ENCODE data around the gene FBXO36. TPM values are rescaled to one million over a fixed set of nuclear protein-coding genes. Genes with fewer than 3 reads are reported as not detected.

FBXO36 gene
- total RNA-seq, 2 experiments from 2014 or later = 1.6 to 2.0 TPM

DNA sequence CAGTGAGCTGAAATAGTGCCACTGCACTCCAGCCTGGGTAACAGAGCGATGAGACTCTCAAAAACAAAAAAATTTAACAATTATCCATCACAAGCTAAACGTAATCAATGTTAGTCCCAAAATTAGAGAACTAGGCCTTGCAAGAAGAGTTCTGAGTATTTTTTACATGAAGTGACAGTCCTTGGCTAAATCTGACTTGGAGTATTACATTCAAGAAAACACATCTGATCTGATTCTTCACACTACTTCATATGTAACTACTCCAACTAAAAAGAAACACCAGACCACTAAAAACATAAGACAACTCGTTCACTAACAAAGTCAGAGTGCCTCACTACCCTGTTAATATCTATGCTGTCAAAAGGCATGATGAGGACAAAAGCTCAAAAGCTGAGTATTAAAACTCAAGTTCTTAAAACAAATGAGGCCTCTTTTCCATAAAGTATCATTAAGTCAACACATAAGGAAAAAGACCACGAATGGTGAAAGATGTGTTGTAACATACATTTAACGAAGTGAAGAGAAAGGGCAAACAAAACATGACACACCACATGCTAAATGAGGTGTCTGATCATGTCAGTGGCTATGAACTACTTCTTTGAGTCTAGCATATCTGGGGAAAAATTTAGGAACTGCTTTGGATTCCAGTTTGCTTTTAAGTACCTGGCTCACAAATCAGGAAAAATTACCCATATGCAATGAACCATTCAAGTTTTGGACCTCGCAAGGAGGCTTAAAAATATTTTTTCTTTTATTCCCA lies 42.9 kb upstream of the FBXO36 start:
- no peaks in the 10 kb centered on the region for H3K9me3 Mint-ChIP-seq
- H3K4me3 Mint-ChIP-seq = no peak overlapping the region
- intact Hi-C loops (cut with micrococcal nuclease) = no loop called here
- no peak overlapping the region for H3K27ac Mint-ChIP-seq
- peaks cover 20% of the 10 kb centered on the region for H3K36me3 Mint-ChIP-seq (ENCODE audit: low read depth)
- H3K27me3 Mint-ChIP-seq = no peaks in the 10 kb centered on the region
- CTCF ChIA-PET = no interaction called here
- no peak for DNase-seq
- ATAC-seq = no peak
- peaks cover 28% of the 10 kb centered on the region for H3K4me1 Mint-ChIP-seq (ENCODE audit: low read depth)
- TF ChIP-seq, protein P1, sequence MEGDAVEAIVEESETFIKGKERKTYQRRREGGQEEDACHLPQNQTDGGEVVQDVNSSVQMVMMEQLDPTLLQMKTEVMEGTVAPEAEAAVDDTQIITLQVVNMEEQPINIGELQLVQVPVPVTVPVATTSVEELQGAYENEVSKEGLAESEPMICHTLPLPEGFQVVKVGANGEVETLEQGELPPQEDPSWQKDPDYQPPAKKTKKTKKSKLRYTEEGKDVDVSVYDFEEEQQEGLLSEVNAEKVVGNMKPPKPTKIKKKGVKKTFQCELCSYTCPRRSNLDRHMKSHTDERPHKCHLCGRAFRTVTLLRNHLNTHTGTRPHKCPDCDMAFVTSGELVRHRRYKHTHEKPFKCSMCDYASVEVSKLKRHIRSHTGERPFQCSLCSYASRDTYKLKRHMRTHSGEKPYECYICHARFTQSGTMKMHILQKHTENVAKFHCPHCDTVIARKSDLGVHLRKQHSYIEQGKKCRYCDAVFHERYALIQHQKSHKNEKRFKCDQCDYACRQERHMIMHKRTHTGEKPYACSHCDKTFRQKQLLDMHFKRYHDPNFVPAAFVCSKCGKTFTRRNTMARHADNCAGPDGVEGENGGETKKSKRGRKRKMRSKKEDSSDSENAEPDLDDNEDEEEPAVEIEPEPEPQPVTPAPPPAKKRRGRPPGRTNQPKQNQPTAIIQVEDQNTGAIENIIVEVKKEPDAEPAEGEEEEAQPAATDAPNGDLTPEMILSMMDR (IDR thresholded peaks at IDR 0.05) = no peak
- POLR2A ChIA-PET = interaction anchor here (0.6 kb wide), 1 partner anchor 24 kb away, joined by 4 read pairs; no protein-coding TSS in a partner anchor

DNA sequence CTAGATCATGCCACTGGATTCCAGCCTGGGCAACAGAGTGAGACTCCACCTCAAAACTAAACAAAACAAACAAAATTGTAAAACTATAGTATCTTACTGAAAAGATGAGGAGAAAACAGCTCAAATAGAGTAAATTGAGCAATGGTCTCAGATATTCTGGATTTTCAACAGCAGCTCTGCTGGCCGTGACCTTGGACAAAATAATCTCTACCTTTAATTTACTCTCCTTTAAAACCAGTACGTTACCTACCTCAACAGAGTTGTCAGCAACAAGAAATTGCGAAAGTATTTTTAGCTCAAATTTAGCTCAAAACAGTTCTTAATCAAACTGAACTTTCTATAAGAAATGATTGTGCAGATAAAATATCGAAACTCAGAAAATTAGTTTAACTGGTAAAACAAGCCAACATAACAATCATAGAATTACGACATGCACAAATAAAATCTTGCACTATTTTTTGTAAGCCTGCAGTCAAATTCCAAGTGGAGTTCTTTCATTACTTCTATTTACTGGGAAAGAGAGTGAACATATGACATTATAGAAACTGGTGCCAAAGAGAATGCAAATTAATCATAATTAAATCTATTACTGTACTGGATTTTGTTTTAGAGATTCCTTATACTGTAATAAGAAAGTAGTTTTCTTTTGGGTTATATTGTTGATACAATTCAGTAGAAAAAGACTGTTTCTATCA lies 41.3 kb upstream of the FBXO36 start:
- intact Hi-C loops (cut with micrococcal nuclease) = no loop called here
- Mint-ChIP-seq H3K9me3 (no peaks in the 10 kb centered on the region), H3K4me3 (no peak overlapping the region), H3K36me3 (ENCODE audit: low read depth) (peaks cover 15% of the 10 kb centered on the region), H3K27ac (no peak overlapping the region), H3K27me3 (no peaks in the 10 kb centered on the region), H3K4me1 (ENCODE audit: low read depth) (peaks cover 31% of the 10 kb centered on the region)
- ATAC-seq = no peak
- DNase-seq = no peak
- ChIA-PET CTCF (no interaction called here), POLR2A (no interaction called here)
- TF ChIP-seq, protein P1 (IDR thresholded peaks at IDR 0.05) = no peak

DNA sequence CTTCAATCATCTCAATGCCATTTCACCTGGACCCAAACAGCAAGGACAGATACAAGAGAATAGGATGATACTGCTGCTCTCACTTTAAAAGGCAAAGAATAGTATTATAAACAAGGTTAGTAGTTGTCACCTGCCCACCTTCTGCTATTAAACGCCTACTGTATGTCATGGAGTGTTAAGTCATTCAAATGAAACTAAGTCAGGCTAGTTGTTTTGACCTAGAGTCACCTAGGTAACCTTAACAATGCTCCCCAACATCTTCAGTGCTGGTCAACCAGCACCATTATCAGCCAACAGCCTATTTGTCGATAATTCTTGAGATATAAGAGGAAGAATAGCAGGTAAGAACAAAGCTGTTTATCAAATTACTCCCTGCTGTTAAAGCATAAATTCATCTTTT lies 39.7 kb upstream of the FBXO36 start:
- Mint-ChIP-seq H3K4me3 (no peak overlapping the region), H3K4me1 (ENCODE audit: low read depth) (peaks cover 34% of the 10 kb centered on the region), H3K36me3 (ENCODE audit: low read depth) (peaks cover 17% of the 10 kb centered on the region), H3K27ac (no peak overlapping the region), H3K9me3 (no peaks in the 10 kb centered on the region), H3K27me3 (no peaks in the 10 kb centered on the region)
- intact Hi-C loops (cut with micrococcal nuclease) = no loop called here
- POLR2A ChIA-PET = interaction anchor here (0.7 kb wide), 1 partner anchor 181 kb away, joined by 4 read pairs; no protein-coding TSS in a partner anchor
- CTCF ChIA-PET = interaction anchor here (0.7 kb wide), 1 partner anchor 46 kb away, joined by 4 read pairs; no protein-coding TSS in a partner anchor
- DNase-seq = no peak
- no peak for ATAC-seq
- TF ChIP-seq, protein P1 (IDR thresholded peaks at IDR 0.05) = no peak

DNA sequence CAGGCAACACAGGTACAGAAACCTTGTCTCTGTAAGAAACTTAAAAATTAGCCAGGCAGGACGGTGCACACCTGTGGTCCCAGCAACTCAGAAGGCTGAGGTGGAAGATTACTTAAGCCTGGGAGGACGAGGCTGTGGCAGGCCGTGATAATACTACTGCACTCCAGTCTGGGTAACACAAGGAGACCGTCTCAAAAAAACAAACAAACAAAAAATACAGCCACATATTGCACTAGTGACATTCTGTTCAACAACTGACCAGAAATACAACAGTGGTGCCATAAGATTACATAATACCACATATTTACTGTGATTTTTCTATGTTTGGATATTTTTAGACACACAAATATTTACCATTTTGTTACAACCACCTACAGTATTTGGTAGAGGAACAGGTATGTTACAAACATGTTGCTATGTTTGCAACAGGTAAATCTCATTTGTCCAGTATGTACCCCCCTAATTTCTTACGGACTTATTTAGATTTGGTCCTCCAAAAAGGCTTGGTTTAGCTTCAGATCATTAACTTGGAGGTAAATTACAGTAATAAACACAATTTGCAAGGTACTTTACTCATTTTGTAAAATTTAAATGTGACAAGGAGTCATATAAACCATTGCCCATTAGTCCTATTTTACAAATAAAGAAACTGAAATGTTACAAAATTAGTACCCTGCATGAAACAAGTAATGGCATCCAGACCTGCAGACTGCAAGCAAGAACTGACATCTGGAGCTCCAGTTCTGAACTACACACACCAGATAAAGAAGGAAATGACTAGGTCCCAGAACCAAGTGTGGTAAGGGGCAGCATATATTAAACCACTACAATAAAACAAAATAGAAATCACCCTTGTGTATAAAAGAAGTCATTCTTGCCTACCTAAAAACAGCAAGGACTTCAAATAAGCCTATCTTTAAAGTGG lies 37.3 kb upstream of the FBXO36 start:
- Mint-ChIP-seq H3K27me3 (no peaks in the 10 kb centered on the region), H3K9me3 (no peaks in the 10 kb centered on the region), H3K4me1 (ENCODE audit: low read depth) (peaks cover 49% of the 10 kb centered on the region), H3K36me3 (ENCODE audit: low read depth) (peaks cover 7% of the 10 kb centered on the region), H3K4me3 (no peak overlapping the region), H3K27ac (no peak overlapping the region)
- CTCF ChIA-PET = interaction anchor here (1.5 kb wide), 1 partner anchor 15 kb away, joined by 3 read pairs; no protein-coding TSS in a partner anchor
- intact Hi-C loops (cut with micrococcal nuclease) = no loop called here
- ATAC-seq = no peak
- no peak for DNase-seq
- POLR2A ChIA-PET = interaction anchor here (1.0 kb wide), 1 partner anchor 27 kb away, joined by 3 read pairs; no protein-coding TSS in a partner anchor
- TF ChIP-seq, protein P1 (IDR thresholded peaks at IDR 0.05) = no peak

Data from activated CD8-positive, alpha-beta T cell treated with anti-CD3 and anti-CD28 coated beads for 36 hours (primary cell).